OCI-LY1 (cell line): ENCODE data around the gene KIF18A.

ENCODE experiments used
- EZH2 ChIP-seq: fragments of 200-600 bp; sonication (generic), shearing (Covaris generic); IDR thresholded peaks from 2 replicates; pipeline ENCODE4 v1.8.0; 2017; ENCODE audit warnings: borderline replicate concordance, mixed run types, mild to moderate bottlenecking, antibody characterized with exemption, low read length, moderate library complexity, mixed read lengths
- TF ChIP-seq, protein P1 (sequence below): fragments of 200-600 bp; sonication (generic), shearing (Covaris generic); IDR thresholded peaks from 2 replicates; pipeline ENCODE4 v1.5.1; 2017; ENCODE audit warnings: mild to moderate bottlenecking, antibody characterized with exemption, low read length, moderate library complexity, mixed read lengths

DNA sequence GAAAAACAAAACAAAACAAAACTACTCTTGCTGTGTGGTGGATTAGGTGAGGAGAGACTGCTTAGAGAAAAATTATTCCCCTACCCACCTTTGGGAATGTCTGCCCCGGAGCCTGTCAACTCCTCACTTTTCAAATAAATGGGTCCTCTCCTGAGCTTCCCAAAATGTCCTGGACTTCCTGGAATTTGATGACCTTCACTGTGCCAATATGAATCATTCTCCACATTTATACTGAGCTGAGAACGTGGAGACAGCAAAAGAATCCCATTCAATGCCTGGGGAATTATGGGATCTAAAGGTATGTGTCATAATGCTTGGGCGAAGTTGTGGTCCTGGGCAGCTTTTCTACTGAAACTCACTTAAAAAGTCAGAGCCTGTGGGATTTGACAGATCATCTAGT, 136.8 kb downstream of the KIF18A start:
- TF ChIP-seq, protein P1, sequence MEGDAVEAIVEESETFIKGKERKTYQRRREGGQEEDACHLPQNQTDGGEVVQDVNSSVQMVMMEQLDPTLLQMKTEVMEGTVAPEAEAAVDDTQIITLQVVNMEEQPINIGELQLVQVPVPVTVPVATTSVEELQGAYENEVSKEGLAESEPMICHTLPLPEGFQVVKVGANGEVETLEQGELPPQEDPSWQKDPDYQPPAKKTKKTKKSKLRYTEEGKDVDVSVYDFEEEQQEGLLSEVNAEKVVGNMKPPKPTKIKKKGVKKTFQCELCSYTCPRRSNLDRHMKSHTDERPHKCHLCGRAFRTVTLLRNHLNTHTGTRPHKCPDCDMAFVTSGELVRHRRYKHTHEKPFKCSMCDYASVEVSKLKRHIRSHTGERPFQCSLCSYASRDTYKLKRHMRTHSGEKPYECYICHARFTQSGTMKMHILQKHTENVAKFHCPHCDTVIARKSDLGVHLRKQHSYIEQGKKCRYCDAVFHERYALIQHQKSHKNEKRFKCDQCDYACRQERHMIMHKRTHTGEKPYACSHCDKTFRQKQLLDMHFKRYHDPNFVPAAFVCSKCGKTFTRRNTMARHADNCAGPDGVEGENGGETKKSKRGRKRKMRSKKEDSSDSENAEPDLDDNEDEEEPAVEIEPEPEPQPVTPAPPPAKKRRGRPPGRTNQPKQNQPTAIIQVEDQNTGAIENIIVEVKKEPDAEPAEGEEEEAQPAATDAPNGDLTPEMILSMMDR = no peak
- TF ChIP-seq EZH2 = no peak
